Measurements from ENCODE around the gene ADAM33. TPM values are rescaled to one million over a fixed set of nuclear protein-coding genes. Genes with fewer than 3 reads are reported as not detected.

The ADAM33 gene
- total and polyA plus RNA-seq, 2 donors (not counting 1 experiment from before 2014, with no cell fraction given): not detected

- intact Hi-C loops (cut with micrococcal nuclease): no loop called here
- Histone ChIP-seq H4K20me1 (ENCODE audit: control insufficient read depth, insufficient read depth, low read length, poor library complexity, severe bottlenecking) (no peaks in the 10 kb centered on the region), H3K27ac (ENCODE audit: low read length in 2 of 2) (no peak overlapping the region), H3K4me1 (ENCODE audit: control insufficient read depth in 2 of 2, insufficient read depth in 2 of 2, low read length in 2 of 2) (peaks cover 5 to 10% of the 10 kb centered on the region in 2 donors), H3K4me2 (replicated peaks; ENCODE audit: low read depth, low read length, poor library complexity, severe bottlenecking) (no peak overlapping the region), H2AFZ (ENCODE audit: insufficient read depth, low read depth, low read length, poor library complexity, severe bottlenecking) (no peak overlapping the region), H3K36me3 (replicated peaks in 1 of 2; ENCODE audit: control extremely low read depth in 1 of 2, control insufficient read depth in 1 of 2, extremely low read depth in 1 of 2, insufficient read depth in 2 of 2, low read length in 1 of 2) (no peaks in the 10 kb centered on the region), H3K9me3 (ENCODE audit: control extremely low read depth in 1 of 3, control insufficient read depth in 2 of 3, insufficient read depth in 1 of 3, low read length in 2 of 3) (no peaks in the 10 kb centered on the region), H3K4me3 (ENCODE audit: control extremely low read depth in 1 of 5, extremely low read depth in 1 of 5, insufficient read depth in 1 of 5, low read depth in 2 of 5, low read length in 4 of 5) (no peak overlapping the region), H3K9ac (ENCODE audit: low read length) (no peak overlapping the region), H3K79me2 (ENCODE audit: control insufficient read depth, insufficient read depth, low read length) (no peaks in the 10 kb centered on the region), H3K27me3 (replicated peaks in 1 of 4; ENCODE audit: control extremely low read depth in 1 of 4, control insufficient read depth in 3 of 4, insufficient read depth in 4 of 4, low read length in 3 of 4) (peaks cover 0 to 20% (median 1%) of the 10 kb centered on the region in 4 experiments)
- peak overlapping the region; percentile 38 for H3K4me3 Mint-ChIP-seq
- no peak overlapping the region for H3K27ac Mint-ChIP-seq
- ChIA-PET CTCF (no interaction called here), POLR2A (no interaction called here)
- peaks cover 26% of the 10 kb centered on the region for H3K27me3 Mint-ChIP-seq
- peak; percentile 27 for DNase-seq
- ATAC-seq (ENCODE audit: low read depth): peak; percentile 43
- 52% methylated on average over 7 of the region's 8 CpGs for WGBS (ENCODE audit: insufficient coverage)
- TF ChIP-seq EZH2 (IDR thresholded peaks at IDR 0.05; ENCODE audit: borderline replicate concordance, insufficient read depth, low read depth, low read length, poor library complexity, severe bottlenecking) (no peak), CTCF (IDR thresholded peaks at IDR 0.05) (no peak)
- peaks cover 13% of the 10 kb centered on the region for H3K4me1 Mint-ChIP-seq
- no peaks in the 10 kb centered on the region for H3K9me3 Mint-ChIP-seq (ENCODE audit: insufficient read depth)
Observed at GRCh38 chr20:3658716-3659491, 22.9 kb downstream of the ADAM33 start.

GRCh38 chr20:3658019-3658715, 23.6 kb downstream of the ADAM33 start:
- peaks cover 0 to 4% (median 0%) of the 10 kb centered on the region in 3 donors for H3K9me3 ChIP-seq (ENCODE audit: control extremely low read depth in 1 of 3, control insufficient read depth in 2 of 3, insufficient read depth in 1 of 3, low read length in 2 of 3)
- Mint-ChIP-seq H3K27ac (no peak overlapping the region), H3K9me3 (ENCODE audit: insufficient read depth) (no peaks in the 10 kb centered on the region), H3K4me1 (peaks cover 13% of the 10 kb centered on the region), H3K27me3 (peaks cover 24% of the 10 kb centered on the region), H3K4me3 (no peak overlapping the region)
- ChIA-PET POLR2A (no interaction called here), CTCF (no interaction called here)
- no peak overlapping the region for H3K4me3 ChIP-seq (ENCODE audit: control extremely low read depth in 1 of 5, extremely low read depth in 1 of 5, insufficient read depth in 1 of 5, low read depth in 2 of 5, low read length in 4 of 5)
- H3K4me1 ChIP-seq (ENCODE audit: control insufficient read depth in 2 of 2, insufficient read depth in 2 of 2, low read length in 2 of 2): peaks cover 5 to 10% of the 10 kb centered on the region in 2 donors
- H3K9ac ChIP-seq (ENCODE audit: low read length): no peak overlapping the region
- H3K27me3 ChIP-seq (replicated peaks in 1 of 4; ENCODE audit: control extremely low read depth in 1 of 4, control insufficient read depth in 3 of 4, insufficient read depth in 4 of 4, low read length in 3 of 4): peaks cover 0 to 20% (median 1%) of the 10 kb centered on the region in 4 experiments
- no peak for TF ChIP-seq EZH2 (IDR thresholded peaks at IDR 0.05; ENCODE audit: borderline replicate concordance, insufficient read depth, low read depth, low read length, poor library complexity, severe bottlenecking)
- no peak for TF ChIP-seq CTCF (IDR thresholded peaks at IDR 0.05)
- ATAC-seq (ENCODE audit: low read depth): no peak
- no peak overlapping the region for H3K27ac ChIP-seq (ENCODE audit: low read length in 2 of 2)
- no peaks in the 10 kb centered on the region for H3K36me3 ChIP-seq (replicated peaks in 1 of 2; ENCODE audit: control extremely low read depth in 1 of 2, control insufficient read depth in 1 of 2, extremely low read depth in 1 of 2, insufficient read depth in 2 of 2, low read length in 1 of 2)
- H3K79me2 ChIP-seq (ENCODE audit: control insufficient read depth, insufficient read depth, low read length): no peaks in the 10 kb centered on the region
- no peak overlapping the region for H2AFZ ChIP-seq (ENCODE audit: insufficient read depth, low read depth, low read length, poor library complexity, severe bottlenecking)
- no peak overlapping the region for H3K4me2 ChIP-seq (replicated peaks; ENCODE audit: low read depth, low read length, poor library complexity, severe bottlenecking)
- H4K20me1 ChIP-seq (ENCODE audit: control insufficient read depth, insufficient read depth, low read length, poor library complexity, severe bottlenecking): no peaks in the 10 kb centered on the region
- intact Hi-C loops (cut with micrococcal nuclease): no loop called here
- no peak for DNase-seq
- 86% methylated on average over 7 of the region's 7 CpGs for WGBS (ENCODE audit: insufficient coverage)

Measured in B cell (primary cell).